ENCODE data around the gene RAN. TPM values are rescaled to one million over a fixed set of nuclear protein-coding genes. Genes with fewer than 3 reads are reported as not detected.

Gene RAN
- total and polyA plus RNA-seq, 9 of the 15 experiments (the other 6 are each of a cell fraction or from before 2014, with no cell fraction given): 1,687 to 3,820 (median 2,300) TPM

DNA sequence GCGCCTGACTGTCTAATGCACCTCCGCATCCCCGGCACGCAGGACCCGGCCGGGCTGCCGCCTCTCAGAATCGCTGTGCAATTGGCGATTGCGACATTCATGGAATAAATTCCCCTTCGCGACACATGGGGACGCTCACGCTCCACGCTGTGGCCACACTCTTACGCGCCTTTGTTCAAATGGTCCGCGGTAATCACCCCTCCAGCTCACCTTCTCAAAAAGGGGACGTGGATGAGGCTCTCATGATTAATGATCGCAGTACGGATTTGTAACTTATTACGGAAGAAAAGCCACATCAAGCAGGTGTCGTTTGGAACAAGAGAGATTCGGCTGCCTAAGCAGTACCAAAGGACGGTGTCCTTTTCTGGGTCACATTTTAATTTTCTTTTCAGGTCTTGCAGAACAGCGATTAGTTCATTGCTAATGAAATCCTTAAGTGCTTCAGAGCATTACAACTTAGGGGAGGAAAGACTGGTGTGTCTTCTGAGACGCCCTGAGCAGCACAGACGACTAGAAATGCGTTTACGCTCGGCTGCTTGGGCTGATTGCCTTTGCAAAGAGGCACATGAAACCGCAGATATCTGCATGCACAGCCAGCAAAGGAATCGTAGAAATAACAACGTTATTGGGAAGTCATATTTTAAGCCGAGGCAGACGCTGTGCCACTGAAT, 44.5 kb downstream of the RAN start (continued):
- TF ChIP-seq YY1 (IDR thresholded peaks at IDR 0.05; ENCODE audit: borderline replicate concordance in 1 of 3, control insufficient read depth in 1 of 3, extremely low read depth in 1 of 3, insufficient read depth in 3 of 3, insufficient read length in 1 of 3, insufficient replicate concordance in 2 of 3, low read depth in 1 of 3, low read length in 2 of 3) (no peak), HDGF (IDR thresholded peaks at IDR 0.05) (no peak), ZNF384 (IDR thresholded peaks at IDR 0.05; ENCODE audit: low read depth, low read length) (no peak), POLR3A (IDR thresholded peaks at IDR 0.05; ENCODE audit: borderline replicate concordance, extremely low read depth, insufficient read depth, insufficient read length) (no peak), ZNF133 (CRISPR knock-in tag; IDR thresholded peaks at IDR 0.05) (no peak), SMARCC2 (IDR thresholded peaks at IDR 0.05; ENCODE audit: low read depth) (no peak), ELF2 (CRISPR knock-in tag; IDR thresholded peaks at IDR 0.05) (no peak), HOXB6 (CRISPR knock-in tag; IDR thresholded peaks at IDR 0.05; ENCODE audit: borderline replicate concordance) (no peak), EP400 (IDR thresholded peaks at IDR 0.05) (no peak), EP300 (IDR thresholded peaks at IDR 0.05; ENCODE audit: low read length) (no peak), CHD2 (IDR thresholded peaks at IDR 0.05; ENCODE audit: low read depth, low read length) (no peak), TOE1 (IDR thresholded peaks at IDR 0.05; ENCODE audit: borderline replicate concordance) (no peak), TOE1 (CRISPR knock-in tag; IDR thresholded peaks at IDR 0.05; ENCODE audit: borderline replicate concordance, low read depth) (no peak), NCOA4 (IDR thresholded peaks at IDR 0.05; ENCODE audit: partially characterized antibody) (no peak), SOX6 (IDR thresholded peaks at IDR 0.05) (no peak), TBP (optimal IDR thresholded peaks at IDR 0.05; ENCODE audit: low read depth, low read length) (no peak)
- TF ChIP-seq, protein P1, sequence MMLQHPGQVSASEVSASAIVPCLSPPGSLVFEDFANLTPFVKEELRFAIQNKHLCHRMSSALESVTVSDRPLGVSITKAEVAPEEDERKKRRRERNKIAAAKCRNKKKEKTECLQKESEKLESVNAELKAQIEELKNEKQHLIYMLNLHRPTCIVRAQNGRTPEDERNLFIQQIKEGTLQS (IDR thresholded peaks at IDR 0.05): peak; percentile 60
- TF ChIP-seq, protein P1 (CRISPR knock-in tag; conservative IDR thresholded peaks at IDR 0.05): 0 out of 2 replicates have a peak, but pooled peaks have one; percentile 54

Measured in K562 (cell line).